HEK293 (cell line): ENCODE data around the gene GNS.

Experiments used
- CTCF ChIA-PET: fragments of 350-600 bp; formaldehyde crosslinking; extraction: SDS; loops from one replicate; lab custom pipeline; 2021; ENCODE audit warnings: antibody characterized with exemption; lab: Yijun Ruan, JAX
- POLR2A ChIA-PET: fragments of 300-600 bp; formaldehyde crosslinking; extraction: SDS; loops from one replicate; lab custom pipeline; 2020; ENCODE audit warnings: antibody characterized with exemption, inconsistent platforms; lab: Yijun Ruan, JAX
- H3K27ac ChIP-seq: fragments of 200-500 bp; sonication (Bioruptor generic); 2 replicates; pipeline ENCODE4 v1.5.1; 2014; ENCODE audit warnings: low read depth, low read length, control low read depth, inconsistent platforms; ENCODE audit errors: extremely low read depth
- H3K36me3 ChIP-seq, 2 experiments: fragments of 200-500 bp in 1 of 2; sonication (Bioruptor generic) in 1 of 2; 1 replicate in 1 of 2; 2 replicates in 1 of 2; pipeline ENCODE4 v1.5.1; 2014 to 2017; ENCODE audit warnings: inconsistent platforms in 2 of 2, low read length in 2 of 2; ENCODE audit not compliant: control insufficient read depth in 2 of 2, insufficient read depth in 1 of 2
- H3K4me1 ChIP-seq: fragments of 200-500 bp; sonication (Bioruptor generic); 2 replicates; pipeline ENCODE4 v1.5.1; 2014; ENCODE audit warnings: mild to moderate bottlenecking, low read length, inconsistent platforms; ENCODE audit not compliant: control insufficient read depth, insufficient read depth
- H3K4me3 ChIP-seq: 2 replicates; pipeline ENCODE4 v1.5.1; 2011; ENCODE audit warnings: low read depth, mild to moderate bottlenecking, control low read depth, low read length, moderate library complexity
- H3K9me3 ChIP-seq: fragments of 200-500 bp; sonication (Bioruptor generic); 2 replicates; pipeline ENCODE4 v1.5.1; 2014; ENCODE audit warnings: low read depth, low read length, inconsistent platforms; ENCODE audit not compliant: control insufficient read depth, insufficient read depth
- BCL11A ChIP-seq: fragments of 450-650 bp; formaldehyde crosslinking; IDR thresholded peaks from 2 replicates; pipeline ENCODE4 v1.5.1; 2016; ENCODE audit warnings: low read depth, missing biosample characterization, missing genetic modification characterization
- KLF8 ChIP-seq: fragments of 450-650 bp; formaldehyde crosslinking; IDR thresholded peaks from 2 replicates; pipeline ENCODE4 v1.5.1; 2016; ENCODE audit warnings: missing biosample characterization, missing genetic modification characterization
- MEIS1 ChIP-seq: sonication (generic); formaldehyde crosslinking; IDR thresholded peaks from 2 replicates; pipeline ENCODE4 v1.8.1; 2022; ENCODE audit warnings: missing genetic modification reagents, mild to moderate bottlenecking, borderline replicate concordance
- PBX3 ChIP-seq: sonication (generic); formaldehyde crosslinking; IDR thresholded peaks from 2 replicates; pipeline ENCODE4 v1.8.1; 2022; ENCODE audit warnings: mild to moderate bottlenecking, moderate library complexity, missing genetic modification reagents
- ZBTB7A ChIP-seq: fragments of 450-650 bp; formaldehyde crosslinking; IDR thresholded peaks from 2 replicates; pipeline ENCODE4 v1.5.1; 2016; ENCODE audit warnings: low read depth, missing biosample characterization, missing genetic modification characterization
- ZFP3 ChIP-seq: fragments of 450-650 bp; formaldehyde crosslinking; IDR thresholded peaks from 2 replicates; pipeline ENCODE4 v1.5.1; 2016; ENCODE audit warnings: low read depth, missing biosample characterization, missing genetic modification characterization
- ZNF138 ChIP-seq: fragments of 450-650 bp; formaldehyde crosslinking; IDR thresholded peaks from 2 replicates; pipeline ENCODE4 v1.5.1; 2016; ENCODE audit warnings: missing biosample characterization, missing genetic modification characterization, borderline replicate concordance
- ZNF211 ChIP-seq: fragments of 450-650 bp; formaldehyde crosslinking; IDR thresholded peaks from 2 replicates; pipeline ENCODE4 v1.5.1; 2016; ENCODE audit warnings: low read depth, missing biosample characterization, missing genetic modification characterization
- ZNF248 ChIP-seq: fragments of 450-650 bp; formaldehyde crosslinking; IDR thresholded peaks from 2 replicates; pipeline ENCODE4 v1.5.1; 2017; ENCODE audit warnings: missing biosample characterization, missing genetic modification characterization
- ZNF335 ChIP-seq: fragments of 450-650 bp; formaldehyde crosslinking; conservative IDR thresholded peaks from 2 replicates; pipeline ENCODE4 v1.5.1; 2016; ENCODE audit warnings: missing biosample characterization, missing genetic modification characterization
- ZNF48 ChIP-seq: fragments of 450-650 bp; formaldehyde crosslinking; IDR thresholded peaks from 2 replicates; pipeline ENCODE4 v1.5.1; 2016; ENCODE audit warnings: missing biosample characterization, missing genetic modification characterization
- ZNF488 ChIP-seq: fragments of 450-650 bp; formaldehyde crosslinking; IDR thresholded peaks from 2 replicates; pipeline ENCODE4 v1.5.1; 2016; ENCODE audit warnings: missing biosample characterization, missing genetic modification characterization
- ZNF521 ChIP-seq: fragments of 450-650 bp; formaldehyde crosslinking; IDR thresholded peaks from 2 replicates; pipeline ENCODE4 v1.5.1; 2017; ENCODE audit warnings: missing biosample characterization, mild to moderate bottlenecking, missing genetic modification characterization
- ZNF548 ChIP-seq: fragments of 450-650 bp; formaldehyde crosslinking; IDR thresholded peaks from 2 replicates; pipeline ENCODE4 v1.5.1; 2016; ENCODE audit warnings: missing biosample characterization, missing genetic modification characterization
- ZNF555 ChIP-seq: fragments of 450-650 bp; formaldehyde crosslinking; conservative IDR thresholded peaks from 2 replicates; pipeline ENCODE4 v1.5.1; 2017; ENCODE audit warnings: missing biosample characterization, mild to moderate bottlenecking, missing genetic modification characterization, inconsistent platforms
- ZNF664 ChIP-seq: fragments of 450-650 bp; formaldehyde crosslinking; IDR thresholded peaks from 2 replicates; pipeline ENCODE4 v1.5.1; 2016; ENCODE audit warnings: missing biosample characterization, missing genetic modification characterization
- ZNF670 ChIP-seq: fragments of 450-650 bp; formaldehyde crosslinking; IDR thresholded peaks from 2 replicates; pipeline ENCODE4 v1.5.1; 2016; ENCODE audit warnings: missing biosample characterization, missing genetic modification characterization, low read depth
- ZNF791 ChIP-seq: fragments of 450-650 bp; formaldehyde crosslinking; IDR thresholded peaks from 2 replicates; pipeline ENCODE4 v1.5.1; 2016; ENCODE audit warnings: missing biosample characterization, missing genetic modification characterization
- ZNF792 ChIP-seq: fragments of 450-650 bp; formaldehyde crosslinking; IDR thresholded peaks from 2 replicates; pipeline ENCODE4 v1.5.1; 2016; ENCODE audit warnings: missing biosample characterization, missing genetic modification characterization
- TF ChIP-seq, protein P1 (sequence below): fragments of 450-650 bp; formaldehyde crosslinking; IDR thresholded peaks from 2 replicates; pipeline ENCODE4 v1.5.1; 2016; ENCODE audit warnings: missing biosample characterization, missing genetic modification characterization
- TF ChIP-seq, protein P2 (sequence below): fragments of 450-650 bp; formaldehyde crosslinking; IDR thresholded peaks from 2 replicates; pipeline ENCODE4 v1.5.1; 2017; ENCODE audit warnings: missing biosample characterization, missing genetic modification characterization
- TF ChIP-seq, protein P3 (sequence below): fragments of 450-650 bp; formaldehyde crosslinking; IDR thresholded peaks from 2 replicates; pipeline ENCODE4 v1.5.1; 2016; ENCODE audit warnings: missing biosample characterization, missing genetic modification characterization

The GNS gene

GRCh38 chr12:64782191-64782876 is 23.1 kb upstream of the GNS start:
- Histone ChIP-seq H3K27ac (no peak overlapping the region), H3K4me3 (peak overlapping the region; percentile 4; the same call in 1 of the 2 replicates), H3K9me3 (no peaks in the 10 kb centered on the region), H3K36me3 (peaks cover 0 to 4% of the 10 kb centered on the region in 2 experiments; a peak in 1 of 3 replicates), H3K4me1 (0 out of 2 replicates have a peak, but pooled peaks cover 3% of the 10 kb centered on the region)
- ChIA-PET POLR2A (interaction anchor here (0.6 to 1.0 kb wide), 3 partner anchors 12 to 387 kb away, joined by 3 to 6 read pairs (median 4); partner anchors contain the start of gene LEMD3), CTCF (interaction anchor here (1.8 to 2.7 kb wide), 3 partner anchors 13 to 85 kb away, joined by 6 to 31 read pairs (median 11); no protein-coding TSS in a partner anchor)
- no peak for TF ChIP-seq ZFP3 (tag by site-specific recombination)
- TF ChIP-seq, protein P1, sequence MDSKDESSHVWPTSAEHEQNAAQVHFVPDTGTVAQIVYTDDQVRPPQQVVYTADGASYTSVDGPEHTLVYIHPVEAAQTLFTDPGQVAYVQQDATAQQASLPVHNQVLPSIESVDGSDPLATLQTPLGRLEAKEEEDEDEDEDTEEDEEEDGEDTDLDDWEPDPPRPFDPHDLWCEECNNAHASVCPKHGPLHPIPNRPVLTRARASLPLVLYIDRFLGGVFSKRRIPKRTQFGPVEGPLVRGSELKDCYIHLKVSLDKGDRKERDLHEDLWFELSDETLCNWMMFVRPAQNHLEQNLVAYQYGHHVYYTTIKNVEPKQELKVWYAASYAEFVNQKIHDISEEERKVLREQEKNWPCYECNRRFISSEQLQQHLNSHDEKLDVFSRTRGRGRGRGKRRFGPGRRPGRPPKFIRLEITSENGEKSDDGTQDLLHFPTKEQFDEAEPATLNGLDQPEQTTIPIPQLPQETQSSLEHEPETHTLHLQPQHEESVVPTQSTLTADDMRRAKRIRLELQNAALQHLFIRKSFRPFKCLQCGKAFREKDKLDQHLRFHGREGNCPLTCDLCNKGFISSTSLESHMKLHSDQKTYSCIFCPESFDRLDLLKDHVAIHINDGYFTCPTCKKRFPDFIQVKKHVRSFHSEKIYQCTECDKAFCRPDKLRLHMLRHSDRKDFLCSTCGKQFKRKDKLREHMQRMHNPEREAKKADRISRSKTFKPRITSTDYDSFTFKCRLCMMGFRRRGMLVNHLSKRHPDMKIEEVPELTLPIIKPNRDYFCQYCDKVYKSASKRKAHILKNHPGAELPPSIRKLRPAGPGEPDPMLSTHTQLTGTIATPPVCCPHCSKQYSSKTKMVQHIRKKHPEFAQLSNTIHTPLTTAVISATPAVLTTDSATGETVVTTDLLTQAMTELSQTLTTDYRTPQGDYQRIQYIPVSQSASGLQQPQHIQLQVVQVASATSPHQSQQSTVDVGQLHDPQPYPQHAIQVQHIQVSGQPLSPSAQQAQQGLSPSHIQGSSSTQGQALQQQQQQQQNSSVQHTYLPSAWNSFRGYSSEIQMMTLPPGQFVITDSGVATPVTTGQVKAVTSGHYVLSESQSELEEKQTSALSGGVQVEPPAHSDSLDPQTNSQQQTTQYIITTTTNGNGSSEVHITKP = peak; percentile 35
- TF ChIP-seq, protein P2, sequence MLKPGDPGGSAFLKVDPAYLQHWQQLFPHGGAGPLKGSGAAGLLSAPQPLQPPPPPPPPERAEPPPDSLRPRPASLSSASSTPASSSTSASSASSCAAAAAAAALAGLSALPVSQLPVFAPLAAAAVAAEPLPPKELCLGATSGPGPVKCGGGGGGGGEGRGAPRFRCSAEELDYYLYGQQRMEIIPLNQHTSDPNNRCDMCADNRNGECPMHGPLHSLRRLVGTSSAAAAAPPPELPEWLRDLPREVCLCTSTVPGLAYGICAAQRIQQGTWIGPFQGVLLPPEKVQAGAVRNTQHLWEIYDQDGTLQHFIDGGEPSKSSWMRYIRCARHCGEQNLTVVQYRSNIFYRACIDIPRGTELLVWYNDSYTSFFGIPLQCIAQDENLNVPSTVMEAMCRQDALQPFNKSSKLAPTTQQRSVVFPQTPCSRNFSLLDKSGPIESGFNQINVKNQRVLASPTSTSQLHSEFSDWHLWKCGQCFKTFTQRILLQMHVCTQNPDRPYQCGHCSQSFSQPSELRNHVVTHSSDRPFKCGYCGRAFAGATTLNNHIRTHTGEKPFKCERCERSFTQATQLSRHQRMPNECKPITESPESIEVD (tag by site-specific recombination) = peak; percentile 31; the same call in 1 of the 2 replicates
- no peak for TF ChIP-seq ZNF248 (tag by site-specific recombination)
- TF ChIP-seq ZNF555 (tag by site-specific recombination) = no peak
- TF ChIP-seq MEIS1 = no peak
- TF ChIP-seq ZNF211 (tag by site-specific recombination) = no peak
- TF ChIP-seq ZNF670 (tag by site-specific recombination) = no peak

DNA sequence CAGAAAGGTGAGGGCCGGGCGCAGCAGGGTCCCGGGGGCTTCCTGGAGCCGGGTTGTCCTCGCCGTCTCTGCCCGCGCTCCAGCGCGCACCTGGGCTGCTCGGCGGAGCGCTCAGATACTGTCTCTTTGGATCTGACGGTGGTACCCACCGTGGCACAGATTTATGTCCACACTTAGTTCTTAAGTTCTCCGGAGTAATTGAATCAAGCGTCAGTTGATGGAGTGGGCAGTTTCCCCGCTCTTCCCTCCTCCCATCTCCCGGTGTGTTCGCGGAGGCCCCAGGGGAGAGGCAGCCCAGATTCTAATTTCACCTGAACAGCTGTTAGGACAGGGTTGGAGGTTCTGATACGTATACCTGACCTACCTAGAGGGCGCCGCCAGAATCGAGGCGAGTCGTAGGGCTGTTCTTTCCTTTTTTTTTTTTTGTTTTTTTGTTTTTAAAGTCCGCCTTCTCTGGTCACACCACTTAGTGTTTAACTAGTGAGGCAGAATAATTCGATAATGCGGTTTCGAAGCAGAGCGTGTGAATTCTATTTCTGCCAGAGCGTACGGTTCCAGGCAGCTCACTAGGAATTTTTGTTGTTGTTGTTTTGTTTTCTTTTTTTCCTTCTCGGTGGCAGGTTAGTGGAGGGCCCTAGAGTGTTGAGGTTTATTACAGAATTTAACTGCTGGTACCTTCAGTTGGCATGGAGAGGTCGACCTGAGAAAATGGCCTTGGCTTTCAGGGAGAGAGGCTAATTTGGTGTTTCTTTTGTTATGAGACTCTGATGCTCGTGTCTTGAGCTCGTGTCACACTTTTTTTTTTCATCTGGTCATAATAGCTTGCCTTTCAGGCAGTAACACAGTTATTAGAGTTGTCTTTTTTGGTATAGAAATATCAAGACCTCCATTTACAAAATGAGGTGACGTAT is 22.3 kb upstream of the GNS start:
- 0 out of 2 replicates have a peak, but pooled peaks cover 3% of the 10 kb centered on the region for H3K4me1 ChIP-seq
- POLR2A ChIA-PET = interaction anchor here (0.7 to 1.0 kb wide), 2 partner anchors 15 to 388 kb away, joined by 3 to 4 read pairs; partner anchors contain the start of gene LEMD3
- peak overlapping the region; percentile 61 for H3K4me3 ChIP-seq
- CTCF ChIA-PET = interaction anchor here (0.7 to 2.7 kb wide), 4 partner anchors 14 to 405 kb away, joined by 4 to 31 read pairs (median 8); no protein-coding TSS in a partner anchor
- peak overlapping the region; percentile 79; the same call in 1 of the 2 replicates for H3K27ac ChIP-seq
- peaks cover 0 to 4% of the 10 kb centered on the region in 2 experiments; a peak in 1 of 3 replicates for H3K36me3 ChIP-seq
- H3K9me3 ChIP-seq = no peaks in the 10 kb centered on the region
- TF ChIP-seq ZNF792 (tag by site-specific recombination) (no peak), ZNF521 (tag by site-specific recombination) (no peak), ZNF548 (tag by site-specific recombination) (no peak), ZNF664 (tag by site-specific recombination) (no peak), ZNF488 (tag by site-specific recombination) (no peak), KLF8 (tag by site-specific recombination) (0 out of 2 replicates have a peak, but pooled peaks have one; percentile 14), ZNF48 (no peak), ZNF138 (tag by site-specific recombination) (no peak), BCL11A (tag by site-specific recombination) (no peak), ZNF335 (tag by site-specific recombination) (peak; percentile 96), ZNF791 (no peak), PBX3 (no peak), ZFP3 (tag by site-specific recombination) (no peak), ZBTB7A (tag by site-specific recombination) (no peak)
- TF ChIP-seq, protein P3, sequence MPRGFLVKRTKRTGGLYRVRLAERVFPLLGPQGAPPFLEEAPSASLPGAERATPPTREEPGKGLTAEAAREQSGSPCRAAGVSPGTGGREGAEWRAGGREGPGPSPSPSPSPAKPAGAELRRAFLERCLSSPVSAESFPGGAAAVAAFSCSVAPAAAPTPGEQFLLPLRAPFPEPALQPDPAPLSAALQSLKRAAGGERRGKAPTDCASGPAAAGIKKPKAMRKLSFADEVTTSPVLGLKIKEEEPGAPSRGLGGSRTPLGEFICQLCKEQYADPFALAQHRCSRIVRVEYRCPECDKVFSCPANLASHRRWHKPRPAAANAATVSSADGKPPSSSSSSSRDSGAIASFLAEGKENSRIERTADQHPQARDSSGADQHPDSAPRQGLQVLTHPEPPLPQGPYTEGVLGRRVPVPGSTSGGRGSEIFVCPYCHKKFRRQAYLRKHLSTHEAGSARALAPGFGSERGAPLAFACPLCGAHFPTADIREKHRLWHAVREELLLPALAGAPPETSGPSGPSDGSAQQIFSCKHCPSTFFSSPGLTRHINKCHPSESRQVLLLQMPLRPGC = no peak
